SW 1271 (cell line): ENCODE results near the gene SPOCD1.

Experiments used
- DNase-seq, 2 experiments: peaks; one replicate each; lab custom pipeline; 2025; lab: John Stamatoyannopoulos, UW

The SPOCD1 gene

GRCh38 chr1:31787261-31787660, 28.6 kb downstream of the SPOCD1 start:
- no peak for DNase-seq

DNA sequence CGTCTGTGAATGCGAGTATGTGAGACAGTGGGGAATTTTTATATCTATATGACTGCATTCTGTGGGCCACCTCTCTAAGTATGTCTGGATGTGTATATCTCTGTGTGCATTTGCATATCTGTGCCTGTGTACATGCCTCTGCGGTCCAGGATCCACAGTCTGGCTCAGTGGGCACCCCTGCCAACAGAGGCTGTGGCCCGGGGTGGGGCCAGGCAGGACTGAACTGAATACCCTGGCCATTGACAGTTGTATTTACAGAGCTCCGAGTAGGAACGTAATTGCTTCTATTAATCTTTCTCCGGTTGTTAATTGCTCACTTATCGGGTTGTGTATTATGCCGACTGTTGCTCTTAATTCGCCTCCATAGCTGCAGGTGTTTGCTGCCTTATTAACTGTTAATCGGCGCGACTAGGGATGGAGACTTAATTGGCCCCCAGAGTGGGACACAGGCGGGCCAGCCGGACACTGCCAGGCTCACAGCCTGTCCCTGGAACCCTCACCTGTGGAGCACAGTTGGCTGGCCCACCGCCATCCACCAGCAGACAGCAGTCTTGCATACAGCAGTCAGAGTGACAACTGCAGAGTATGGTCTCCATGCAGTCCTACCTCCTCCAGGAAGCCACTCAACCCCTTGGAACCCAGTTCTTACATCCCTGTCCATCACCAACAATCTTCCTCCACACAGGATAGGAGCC, 29.3 kb downstream of the SPOCD1 start:
- DNase-seq, result no peak

DNA sequence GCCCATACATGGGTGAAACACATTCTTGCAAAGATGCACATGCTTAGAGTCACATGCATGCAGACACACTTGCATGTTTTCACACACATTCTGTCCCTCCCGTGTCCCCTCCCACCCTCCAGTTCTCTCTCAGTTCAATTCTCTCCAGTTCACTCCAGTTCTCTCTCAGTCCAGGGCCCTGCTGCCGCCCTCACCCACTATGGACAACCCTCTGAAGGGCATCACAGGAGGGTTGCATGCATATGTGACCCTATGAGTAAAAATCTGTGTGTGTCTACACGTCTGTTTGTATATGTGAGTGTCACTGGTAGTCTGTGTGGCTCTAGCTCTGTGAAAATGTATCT, 29.9 kb downstream of the SPOCD1 start:
- DNase-seq, result no peak

DNA sequence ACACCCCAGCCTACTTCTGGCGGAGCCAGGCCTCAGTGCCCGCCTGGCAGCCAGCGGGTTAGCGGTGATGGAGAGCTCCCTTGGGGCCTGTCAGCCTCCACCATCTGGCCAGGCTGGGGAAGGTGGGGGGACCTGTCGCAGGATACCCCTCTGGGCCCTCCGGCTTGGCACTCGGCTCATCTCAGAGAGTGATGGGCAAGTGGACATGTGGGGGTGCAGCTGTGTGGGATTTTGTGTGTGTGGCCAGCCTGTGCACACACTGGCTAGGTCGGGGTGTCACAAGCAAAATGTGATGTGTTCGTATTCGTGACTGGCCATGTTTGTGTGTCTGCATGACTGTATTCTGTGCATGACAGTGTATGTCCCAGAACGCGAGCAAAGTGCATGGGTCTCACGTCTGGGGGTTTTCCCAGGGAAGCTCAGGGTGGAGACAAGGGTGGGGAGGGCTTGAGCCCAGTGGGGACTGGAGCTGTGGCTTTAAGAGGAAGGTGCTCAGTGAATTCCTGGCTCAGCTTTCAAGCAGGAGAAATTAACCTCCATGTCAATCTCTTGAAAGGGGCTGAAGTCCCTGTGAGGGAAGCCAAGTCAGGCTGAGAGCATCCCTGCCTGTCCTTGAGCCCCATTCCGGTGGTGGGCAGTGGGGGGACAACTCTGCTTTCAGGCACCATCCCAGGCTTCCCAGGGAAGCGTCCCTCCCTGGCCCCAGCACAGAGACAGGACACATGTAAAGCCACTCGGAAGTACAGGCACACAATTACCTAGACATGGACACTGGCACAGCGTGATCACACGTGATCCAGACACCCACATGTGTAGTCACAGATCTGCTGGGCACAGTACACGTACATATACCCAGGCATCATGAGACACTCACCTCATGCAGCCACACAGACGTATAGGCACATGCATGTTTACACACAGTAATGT, 30.5 kb downstream of the SPOCD1 start:
- no peak for DNase-seq

DNA sequence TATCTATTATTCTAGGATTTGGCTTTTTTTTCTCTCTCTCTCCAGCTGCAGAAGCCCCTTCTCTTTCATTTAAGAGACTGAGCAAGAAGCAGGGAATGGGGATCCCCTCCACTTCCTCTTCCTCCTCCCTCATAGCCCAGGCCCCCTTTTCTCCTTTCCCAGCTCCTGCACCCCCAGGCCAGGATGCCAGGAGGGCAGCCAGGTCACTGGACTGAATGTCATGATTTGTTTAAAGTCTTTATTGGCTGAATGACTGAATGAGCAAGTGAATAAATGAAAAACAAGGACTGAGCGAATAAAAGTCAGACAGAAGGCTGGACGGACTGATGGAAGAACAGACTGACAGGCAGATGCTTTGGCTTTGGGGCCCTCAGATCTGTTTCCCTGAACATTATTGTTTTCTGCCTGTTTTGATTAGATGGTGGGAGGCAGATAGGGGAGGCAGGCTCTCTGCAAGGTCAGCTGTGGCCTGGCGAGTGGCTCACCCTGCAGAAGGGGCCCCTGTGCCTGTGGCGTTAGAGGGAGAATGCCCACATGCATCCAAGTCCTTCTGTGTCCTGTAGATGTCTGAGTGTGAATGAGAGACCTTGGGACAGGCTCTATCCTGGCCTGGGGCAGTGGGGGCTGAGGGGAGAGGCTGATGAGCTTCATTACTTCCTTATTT, 31.3 kb downstream of the SPOCD1 start:
- no peak for DNase-seq

DNA sequence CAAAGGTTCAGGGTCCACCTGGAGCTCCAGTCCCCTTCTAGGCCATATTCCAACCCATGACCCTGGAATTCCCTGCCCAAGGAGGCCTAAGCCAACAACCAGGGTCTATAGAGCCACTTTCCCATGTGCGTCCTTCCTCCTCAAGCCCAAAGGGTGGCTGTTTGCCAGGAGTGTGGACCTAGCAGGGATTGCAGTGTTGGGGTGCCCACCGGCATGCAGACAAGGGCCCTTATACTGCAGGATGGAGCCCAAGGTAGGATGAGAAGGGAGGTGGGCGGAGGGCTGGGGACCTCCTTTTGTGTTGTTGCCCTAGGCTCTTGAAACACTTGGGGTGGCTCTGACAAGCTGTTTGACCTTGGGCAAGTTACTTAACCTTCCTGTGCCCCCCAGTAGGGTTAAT, 32.0 kb downstream of the SPOCD1 start:
- DNase-seq, result no peak

- DNase-seq, result no peak
These were observed 33.1 kb downstream of the SPOCD1 start for GRCh38 chr1:31782421-31783410.

DNA sequence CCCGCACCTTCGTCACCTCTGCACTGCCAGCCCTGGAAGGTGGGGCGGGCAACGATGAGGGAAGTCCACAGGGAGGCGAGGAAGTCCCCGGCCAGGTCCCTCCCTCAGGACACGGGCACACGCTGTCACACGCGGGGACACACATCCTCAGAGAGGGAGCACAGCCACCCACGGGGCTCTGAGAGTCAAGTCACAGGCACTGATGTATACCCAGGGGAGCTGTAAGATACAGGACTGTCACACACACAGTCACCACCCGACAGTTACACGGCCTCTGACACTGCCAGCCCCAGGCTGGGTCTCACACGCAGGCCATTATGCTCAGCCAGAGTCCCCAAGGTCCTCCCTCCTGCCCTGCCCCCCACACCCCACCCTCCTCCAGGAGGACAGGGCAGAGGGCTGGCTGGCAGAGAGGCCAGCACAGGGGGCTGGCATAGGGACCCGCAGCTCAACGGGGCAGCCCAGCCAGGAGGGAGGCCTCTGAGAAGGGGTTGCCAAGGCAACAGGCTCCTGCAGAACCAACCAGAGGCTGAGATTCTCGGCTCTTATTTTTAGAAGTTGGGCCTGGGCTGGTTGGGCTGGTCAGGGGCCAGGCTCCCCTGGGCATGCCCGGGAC, 34.0 kb downstream of the SPOCD1 start:
- no peak for DNase-seq

GRCh38 chr1:31781138-31781755, 34.6 kb downstream of the SPOCD1 start:
- DNase-seq, result no peak

DNA sequence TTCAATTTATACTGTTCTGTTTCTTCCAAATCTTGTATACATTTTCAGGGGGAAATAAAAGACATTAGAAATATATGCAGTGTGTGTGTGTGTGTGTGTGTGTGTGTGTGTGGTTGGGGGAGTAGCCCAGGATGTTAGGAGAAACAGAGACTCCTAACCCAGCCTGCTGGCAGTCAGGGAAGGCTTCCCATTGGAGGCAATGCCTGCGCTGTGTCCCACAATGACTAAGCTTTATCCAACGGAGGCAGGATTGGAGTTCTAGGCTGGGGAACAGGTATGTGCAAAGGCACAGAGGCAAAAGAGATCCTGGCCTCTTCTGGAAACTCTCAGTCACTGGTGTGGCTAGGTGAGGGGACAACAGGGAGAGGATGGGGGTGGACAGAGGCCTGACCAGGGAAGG, 35.2 kb downstream of the SPOCD1 start:
- no peak for DNase-seq

DNA sequence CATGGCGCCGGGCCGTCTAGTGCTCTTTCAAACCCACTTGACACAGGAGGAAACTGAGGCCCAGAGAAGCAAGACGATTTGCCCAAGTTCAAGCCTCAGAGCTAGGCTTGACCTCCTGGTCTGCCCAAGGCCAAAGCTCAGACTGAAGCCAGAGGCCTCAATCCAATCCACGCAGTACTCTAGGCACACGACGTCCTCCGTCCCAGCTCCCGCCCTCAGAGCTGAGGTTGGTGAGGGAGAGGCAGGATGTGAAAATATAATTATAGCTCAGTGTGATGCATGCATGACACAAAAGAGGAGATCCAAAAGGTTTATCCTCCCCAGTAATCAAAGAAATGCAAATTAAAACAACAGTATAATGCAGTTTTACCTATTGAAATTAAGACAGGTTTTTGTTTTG, 36.1 kb downstream of the SPOCD1 start:
- DNase-seq, result no peak

- no peak for DNase-seq
These were observed 36.9 kb downstream of the SPOCD1 start for GRCh38 chr1:31778763-31779488.

- no peak for DNase-seq
These were observed 39.3 kb downstream of the SPOCD1 start for GRCh38 chr1:31776516-31776915.

GRCh38 chr1:31776032-31776431, 39.8 kb downstream of the SPOCD1 start:
- no peak for DNase-seq

DNA sequence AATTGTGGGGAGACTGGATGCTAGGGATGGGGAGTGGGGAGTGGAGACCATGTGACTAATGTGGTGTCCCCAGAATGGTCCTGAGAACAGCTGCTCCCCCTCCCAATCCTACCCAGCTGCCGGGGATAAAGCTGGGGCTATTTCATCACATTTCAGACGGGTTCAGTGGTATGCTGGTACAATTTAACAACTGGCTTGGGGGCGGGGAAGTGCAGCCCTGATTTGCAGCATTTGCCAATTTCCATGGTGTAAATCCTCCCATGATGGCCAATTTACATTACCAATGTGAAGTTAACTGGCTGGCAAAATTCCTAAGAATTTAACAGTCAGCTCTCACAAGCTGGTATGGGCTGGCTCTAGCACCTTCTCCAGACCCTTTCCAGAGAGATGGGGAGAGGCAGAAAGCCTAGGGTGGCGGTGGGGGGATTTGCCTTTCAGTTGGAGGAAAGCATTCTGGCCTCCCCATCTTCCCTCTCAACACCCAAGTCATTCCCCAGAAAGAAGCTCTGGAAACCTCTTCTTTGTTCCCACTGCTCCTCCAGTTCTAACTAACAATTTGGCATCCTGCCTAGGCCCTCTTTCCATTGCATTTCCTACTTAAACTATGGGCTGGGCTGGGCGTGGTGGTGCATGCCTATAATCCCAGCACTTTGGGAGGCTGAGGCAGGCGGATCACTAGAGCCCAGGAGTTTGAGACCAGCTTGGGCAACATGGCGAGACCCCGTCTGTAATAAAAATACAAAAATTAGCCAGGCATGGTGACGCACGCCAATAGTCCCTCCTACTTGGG, 40.4 kb downstream of the SPOCD1 start:
- DNase-seq, result no peak

- DNase-seq, result no peak
These were observed 41.3 kb downstream of the SPOCD1 start for GRCh38 chr1:31774495-31774894.

DNA sequence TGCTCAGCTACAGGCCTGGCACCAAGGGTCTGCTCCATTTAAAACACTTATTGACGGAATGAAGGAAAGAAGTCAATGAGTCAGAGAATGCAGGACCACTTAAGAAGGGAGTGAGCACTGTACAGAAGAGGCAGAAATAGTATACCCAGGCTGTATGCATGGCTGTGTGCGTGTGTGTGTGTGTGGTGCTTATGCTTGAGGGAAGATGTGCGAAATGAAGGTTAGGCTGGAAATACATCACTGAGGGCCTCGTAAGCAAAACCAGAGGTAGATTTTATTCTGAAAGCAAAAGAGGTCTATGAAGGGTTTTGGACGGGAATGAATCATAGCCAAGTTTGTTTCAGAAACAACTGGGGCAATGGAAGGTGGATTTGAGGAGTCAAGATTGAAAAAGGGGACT, 42.0 kb downstream of the SPOCD1 start:
- no peak for DNase-seq

GRCh38 chr1:31772669-31773248, 43.1 kb downstream of the SPOCD1 start:
- no peak for DNase-seq
